ENCODE data around the gene C10orf71.

Gene C10orf71

DNA sequence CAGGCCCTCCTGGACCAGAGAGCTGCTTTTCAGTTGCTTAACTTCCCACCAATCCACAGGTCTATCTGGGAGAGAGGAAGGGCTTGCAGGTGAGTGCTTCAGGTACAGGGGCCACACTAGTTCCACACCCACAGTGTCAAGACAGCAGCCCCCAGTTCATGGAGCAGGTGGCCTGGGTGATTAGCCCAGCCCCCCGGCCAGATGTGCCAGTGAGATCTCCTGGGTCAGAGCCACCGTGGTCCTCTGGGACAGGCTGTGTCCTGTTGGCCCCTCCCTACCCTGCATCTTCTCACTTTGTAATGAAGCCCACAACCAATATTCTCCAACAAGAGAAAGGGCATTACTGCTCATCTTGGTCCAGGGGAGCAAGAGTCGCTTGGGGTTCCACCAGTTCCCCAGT, 66.3 kb downstream of the C10orf71 start:
- no peaks in the 10 kb centered on the region for H3K4me1 Mint-ChIP-seq

GRCh38 chr10:49365675-49366415, 66.9 kb downstream of the C10orf71 start:
- Mint-ChIP-seq H3K4me3 (no peak overlapping the region), H3K9me3 (no peaks in the 10 kb centered on the region), H3K27ac (ENCODE audit: low read depth) (no peak overlapping the region), H3K36me3 (ENCODE audit: insufficient read depth) (no peaks in the 10 kb centered on the region), H3K27me3 (peaks cover 48% of the 10 kb centered on the region), H3K4me1 (no peaks in the 10 kb centered on the region)
- DNase-seq (ENCODE audit: low spot score in 2 of 2), result no peak
- no peak for ATAC-seq (replicated peaks; ENCODE audit: extremely low read depth, poor library complexity, severe bottlenecking)

More for the DNA sequence above, 66.3 kb downstream of the C10orf71 start:
- no peaks in the 10 kb centered on the region for H3K36me3 Mint-ChIP-seq (ENCODE audit: insufficient read depth)
- ATAC-seq (replicated peaks; ENCODE audit: extremely low read depth, poor library complexity, severe bottlenecking) (no peak), DNase-seq (ENCODE audit: low spot score in 2 of 2) (no peak)
- H3K4me3 Mint-ChIP-seq, result no peak overlapping the region
- H3K27ac Mint-ChIP-seq (ENCODE audit: low read depth), result no peak overlapping the region
- H3K27me3 Mint-ChIP-seq, result peaks cover 48% of the 10 kb centered on the region
- H3K9me3 Mint-ChIP-seq, result no peaks in the 10 kb centered on the region

GRCh38 chr10:49366460-49366859, 67.5 kb downstream of the C10orf71 start:
- no peaks in the 10 kb centered on the region for H3K4me1 Mint-ChIP-seq
- no peaks in the 10 kb centered on the region for H3K9me3 Mint-ChIP-seq
- H3K36me3 Mint-ChIP-seq (ENCODE audit: insufficient read depth), result no peaks in the 10 kb centered on the region
- no peak overlapping the region for H3K27ac Mint-ChIP-seq (ENCODE audit: low read depth)
- peaks cover 48% of the 10 kb centered on the region for H3K27me3 Mint-ChIP-seq
- ATAC-seq (replicated peaks; ENCODE audit: extremely low read depth, poor library complexity, severe bottlenecking) (no peak), DNase-seq (ENCODE audit: low spot score in 2 of 2) (no peak)
- H3K4me3 Mint-ChIP-seq, result no peak overlapping the region

GRCh38 chr10:49367600-49367999, 68.6 kb downstream of the C10orf71 start:
- no peak overlapping the region for H3K4me3 Mint-ChIP-seq
- H3K4me1 Mint-ChIP-seq, result no peaks in the 10 kb centered on the region
- H3K27ac Mint-ChIP-seq (ENCODE audit: low read depth), result no peak overlapping the region
- DNase-seq (ENCODE audit: low spot score in 2 of 2) (no peak), ATAC-seq (replicated peaks; ENCODE audit: extremely low read depth, poor library complexity, severe bottlenecking) (no peak)
- H3K36me3 Mint-ChIP-seq (ENCODE audit: insufficient read depth), result no peaks in the 10 kb centered on the region
- no peaks in the 10 kb centered on the region for H3K9me3 Mint-ChIP-seq
- H3K27me3 Mint-ChIP-seq, result peaks cover 40% of the 10 kb centered on the region

- ATAC-seq (replicated peaks; ENCODE audit: extremely low read depth, poor library complexity, severe bottlenecking) (no peak), DNase-seq (ENCODE audit: low spot score in 2 of 2) (no peak)
- Mint-ChIP-seq H3K4me3 (no peak overlapping the region), H3K4me1 (no peaks in the 10 kb centered on the region), H3K36me3 (ENCODE audit: insufficient read depth) (no peaks in the 10 kb centered on the region), H3K9me3 (no peaks in the 10 kb centered on the region), H3K27ac (ENCODE audit: low read depth) (no peak overlapping the region), H3K27me3 (peaks cover 36% of the 10 kb centered on the region)
These were observed 69.3 kb downstream of the C10orf71 start for GRCh38 chr10:49368256-49368655.

- Mint-ChIP-seq H3K36me3 (ENCODE audit: insufficient read depth) (no peaks in the 10 kb centered on the region), H3K4me3 (no peak overlapping the region), H3K9me3 (no peaks in the 10 kb centered on the region), H3K4me1 (no peaks in the 10 kb centered on the region), H3K27me3 (peaks cover 31% of the 10 kb centered on the region), H3K27ac (ENCODE audit: low read depth) (no peak overlapping the region)
- ATAC-seq (replicated peaks; ENCODE audit: extremely low read depth, poor library complexity, severe bottlenecking), result no peak
- DNase-seq (ENCODE audit: low spot score in 2 of 2), result no peak
These were observed 70.5 kb downstream of the C10orf71 start for GRCh38 chr10:49369216-49370162.

GRCh38 chr10:49370326-49371100, 71.5 kb downstream of the C10orf71 start:
- Mint-ChIP-seq H3K36me3 (ENCODE audit: insufficient read depth) (no peaks in the 10 kb centered on the region), H3K27ac (ENCODE audit: low read depth) (no peak overlapping the region), H3K27me3 (peaks cover 28% of the 10 kb centered on the region), H3K4me1 (no peaks in the 10 kb centered on the region), H3K4me3 (no peak overlapping the region), H3K9me3 (no peaks in the 10 kb centered on the region)
- ATAC-seq (replicated peaks; ENCODE audit: extremely low read depth, poor library complexity, severe bottlenecking), result no peak
- no peak for DNase-seq (ENCODE audit: low spot score in 2 of 2)

DNA sequence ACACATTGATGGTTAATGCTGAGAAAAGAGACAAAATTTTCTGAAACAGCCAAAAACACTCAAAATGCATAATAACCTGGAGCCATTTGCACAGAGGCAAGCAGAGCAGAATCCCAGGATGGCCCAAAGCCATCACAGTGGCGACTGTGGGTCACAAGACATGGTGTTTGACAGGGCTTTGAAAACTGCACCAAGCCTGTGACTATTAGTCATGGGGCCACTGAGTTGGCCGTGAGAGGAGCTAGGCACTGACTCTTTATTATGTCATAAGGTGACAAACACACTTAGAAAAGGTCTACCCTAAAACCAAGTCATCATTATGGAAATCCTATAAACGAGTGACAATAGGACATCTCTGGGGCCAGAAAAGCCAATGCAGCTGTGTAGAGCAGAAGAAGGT, 73.0 kb downstream of the C10orf71 start:
- Mint-ChIP-seq H3K9me3 (no peaks in the 10 kb centered on the region), H3K4me3 (no peak overlapping the region), H3K27ac (ENCODE audit: low read depth) (no peak overlapping the region), H3K36me3 (ENCODE audit: insufficient read depth) (no peaks in the 10 kb centered on the region), H3K27me3 (peaks cover 37% of the 10 kb centered on the region), H3K4me1 (no peaks in the 10 kb centered on the region)
- no peak for DNase-seq (ENCODE audit: low spot score in 2 of 2)
- ATAC-seq (replicated peaks; ENCODE audit: extremely low read depth, poor library complexity, severe bottlenecking), result no peak

DNA sequence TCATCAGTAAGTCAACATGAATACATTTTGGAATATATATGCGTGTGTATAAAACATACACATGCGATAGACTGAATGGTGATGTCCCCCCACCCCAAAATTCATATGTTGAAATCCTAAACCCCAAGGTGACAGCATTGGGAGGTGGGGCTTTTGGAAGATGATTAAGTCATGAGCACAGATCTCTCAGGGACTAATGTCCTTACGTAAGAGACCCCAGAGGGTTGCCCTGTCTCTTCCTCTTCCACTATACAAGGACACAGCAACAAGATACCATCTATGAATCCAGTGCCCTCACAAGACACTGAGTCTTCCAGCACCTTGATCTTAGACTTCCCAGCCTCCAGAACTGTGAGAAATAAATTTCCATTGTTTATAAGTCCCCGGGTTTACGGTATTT, 74.4 kb downstream of the C10orf71 start:
- H3K4me3 Mint-ChIP-seq, result no peak overlapping the region
- DNase-seq (ENCODE audit: low spot score in 2 of 2) (no peak), ATAC-seq (replicated peaks; ENCODE audit: extremely low read depth, poor library complexity, severe bottlenecking) (no peak)
- no peaks in the 10 kb centered on the region for H3K36me3 Mint-ChIP-seq (ENCODE audit: insufficient read depth)
- H3K27ac Mint-ChIP-seq (ENCODE audit: low read depth), result no peak overlapping the region
- peaks cover 27% of the 10 kb centered on the region for H3K27me3 Mint-ChIP-seq
- no peaks in the 10 kb centered on the region for H3K9me3 Mint-ChIP-seq
- H3K4me1 Mint-ChIP-seq, result no peaks in the 10 kb centered on the region

DNA sequence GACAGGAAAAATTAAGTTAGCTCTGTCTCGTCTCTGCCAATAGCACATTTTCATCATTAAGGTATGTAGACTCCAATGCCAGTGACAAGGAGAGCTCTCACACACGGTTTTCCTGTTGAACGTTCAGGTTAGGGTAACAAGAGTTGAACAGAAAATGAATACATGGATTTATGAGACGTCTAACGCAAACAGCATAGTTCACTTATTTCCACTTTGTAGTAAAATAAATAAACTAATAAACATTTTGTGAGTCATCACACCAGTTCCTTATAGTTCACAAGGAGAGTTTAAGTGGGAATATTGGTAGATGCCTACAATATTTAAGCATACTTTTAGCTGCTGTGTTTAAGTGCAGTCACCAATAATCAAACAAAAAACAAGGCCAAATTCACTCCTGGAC, 75.8 kb downstream of the C10orf71 start:
- no peak for DNase-seq (ENCODE audit: low spot score in 2 of 2)
- ATAC-seq (replicated peaks; ENCODE audit: extremely low read depth, poor library complexity, severe bottlenecking), result no peak
- Mint-ChIP-seq H3K9me3 (no peaks in the 10 kb centered on the region), H3K4me1 (no peaks in the 10 kb centered on the region), H3K36me3 (ENCODE audit: insufficient read depth) (no peaks in the 10 kb centered on the region), H3K27me3 (peaks cover 15% of the 10 kb centered on the region), H3K4me3 (no peak overlapping the region), H3K27ac (ENCODE audit: low read depth) (no peak overlapping the region)

- Mint-ChIP-seq H3K27ac (ENCODE audit: low read depth) (no peak overlapping the region), H3K27me3 (peaks cover 15% of the 10 kb centered on the region), H3K36me3 (ENCODE audit: insufficient read depth) (no peaks in the 10 kb centered on the region), H3K4me1 (no peaks in the 10 kb centered on the region), H3K9me3 (no peaks in the 10 kb centered on the region), H3K4me3 (no peak overlapping the region)
- no peak for DNase-seq (ENCODE audit: low spot score in 2 of 2)
- ATAC-seq (replicated peaks; ENCODE audit: extremely low read depth, poor library complexity, severe bottlenecking), result no peak
These were observed 76.6 kb downstream of the C10orf71 start for GRCh38 chr10:49375611-49376010.
